ENCODE results near the gene ECHS1.

DNA sequence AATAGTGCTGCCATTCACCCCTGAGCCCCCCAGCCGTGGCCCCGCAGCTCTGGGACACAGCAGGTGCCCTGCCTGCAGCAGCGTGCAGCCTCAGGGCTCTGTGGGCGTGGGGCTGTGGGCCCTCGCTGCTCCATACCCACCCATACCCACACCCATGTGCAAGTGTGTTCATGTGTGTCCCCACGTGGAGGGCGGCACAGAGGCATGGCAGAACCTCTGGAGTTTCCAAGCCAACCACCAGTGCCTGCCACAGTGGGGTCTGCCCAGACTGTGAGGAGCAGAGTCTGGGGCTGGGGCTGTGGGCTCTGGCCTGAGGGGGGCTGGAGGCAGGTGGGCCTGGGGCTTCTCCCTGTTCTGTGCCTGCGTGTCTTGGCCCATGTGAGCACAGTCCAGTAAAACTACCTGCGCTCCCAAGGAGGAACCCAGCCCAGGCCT is 23.6 kb downstream of the ECHS1 start:
- TF ChIP-seq, protein P1, sequence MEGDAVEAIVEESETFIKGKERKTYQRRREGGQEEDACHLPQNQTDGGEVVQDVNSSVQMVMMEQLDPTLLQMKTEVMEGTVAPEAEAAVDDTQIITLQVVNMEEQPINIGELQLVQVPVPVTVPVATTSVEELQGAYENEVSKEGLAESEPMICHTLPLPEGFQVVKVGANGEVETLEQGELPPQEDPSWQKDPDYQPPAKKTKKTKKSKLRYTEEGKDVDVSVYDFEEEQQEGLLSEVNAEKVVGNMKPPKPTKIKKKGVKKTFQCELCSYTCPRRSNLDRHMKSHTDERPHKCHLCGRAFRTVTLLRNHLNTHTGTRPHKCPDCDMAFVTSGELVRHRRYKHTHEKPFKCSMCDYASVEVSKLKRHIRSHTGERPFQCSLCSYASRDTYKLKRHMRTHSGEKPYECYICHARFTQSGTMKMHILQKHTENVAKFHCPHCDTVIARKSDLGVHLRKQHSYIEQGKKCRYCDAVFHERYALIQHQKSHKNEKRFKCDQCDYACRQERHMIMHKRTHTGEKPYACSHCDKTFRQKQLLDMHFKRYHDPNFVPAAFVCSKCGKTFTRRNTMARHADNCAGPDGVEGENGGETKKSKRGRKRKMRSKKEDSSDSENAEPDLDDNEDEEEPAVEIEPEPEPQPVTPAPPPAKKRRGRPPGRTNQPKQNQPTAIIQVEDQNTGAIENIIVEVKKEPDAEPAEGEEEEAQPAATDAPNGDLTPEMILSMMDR (IDR thresholded peaks at IDR 0.05): no peak
- TF ChIP-seq POLR2A (IDR thresholded peaks at IDR 0.05) (no peak), EP300 (IDR thresholded peaks at IDR 0.05) (no peak), POLR2AphosphoS5 (IDR thresholded peaks at IDR 0.05) (no peak)

Measured in stomach (tissue), 4 donors.